GM19240 (cell line): Measurements from ENCODE around the gene MYF6.
"Not testable (repeated sequence)": the region's sequence is repeated elsewhere in the genome, so short reads cannot be mapped to it uniquely, and the experiment has no call there.

ENCODE experiments used
- DNase-seq: peaks from one replicate; pipeline ENCODE4 v3.0.0; 2011; ENCODE audit warnings: low spot score; ENCODE audit not compliant: insufficient read length

Gene MYF6

GRCh38 chr12:80707126-80707829 is at the start of gene MYF6:
Gene MYF6, plus strand, starts transcription at chr12:80707634. Its CDS starts 86 bp downstream, at chr12:80707720.
- DNase-seq, result no peak

- DNase-seq, result no peak
Measured at GRCh38 chr12:80659512-80660063, 47.8 kb upstream of the MYF6 start.

GRCh38 chr12:80662586-80662985 is 44.8 kb upstream of the MYF6 start:
- no peak for DNase-seq

GRCh38 chr12:80670214-80670613 is 37.2 kb upstream of the MYF6 start:
- DNase-seq, result no peak

GRCh38 chr12:80676042-80676636 is 31.3 kb upstream of the MYF6 start:
- not testable (repeated sequence) for DNase-seq

- no peak for DNase-seq
Measured at GRCh38 chr12:80676856-80677255, 30.6 kb upstream of the MYF6 start.

- no peak for DNase-seq
Measured at GRCh38 chr12:80677994-80678393, 29.4 kb upstream of the MYF6 start.

- no peak for DNase-seq
Measured at GRCh38 chr12:80679346-80680131, 27.9 kb upstream of the MYF6 start.

- no peak for DNase-seq
Measured at GRCh38 chr12:80681287-80681686, 26.1 kb upstream of the MYF6 start.

- no peak for DNase-seq
Measured at GRCh38 chr12:80681786-80682185, 25.6 kb upstream of the MYF6 start.

GRCh38 chr12:80684077-80684495 is 23.3 kb upstream of the MYF6 start:
- DNase-seq, result no peak

- no peak for DNase-seq
Measured at GRCh38 chr12:80690090-80690489, 17.3 kb upstream of the MYF6 start.

- DNase-seq, result no peak
Measured at GRCh38 chr12:80690513-80690912, 16.9 kb upstream of the MYF6 start.

GRCh38 chr12:80692114-80692513 is 15.3 kb upstream of the MYF6 start:
- DNase-seq, result no peak

GRCh38 chr12:80697270-80697887 is 10.1 kb upstream of the MYF6 start:
- no peak for DNase-seq

GRCh38 chr12:80698256-80698655 is 9.2 kb upstream of the MYF6 start:
- no peak for DNase-seq

- DNase-seq, result no peak
Measured at GRCh38 chr12:80698847-80699542, 8.4 kb upstream of the MYF6 start.

GRCh38 chr12:80700327-80700726 is 7.1 kb upstream of the MYF6 start:
- no peak for DNase-seq

- no peak for DNase-seq
Measured at GRCh38 chr12:80701388-80701787, 6.0 kb upstream of the MYF6 start.

GRCh38 chr12:80702889-80703805 is 4.3 kb upstream of the MYF6 start:
- no peak for DNase-seq
